GM21723 (cell line): Measurements from ENCODE around the gene OSBPL9.

Source experiments
- ATAC-seq: cut with Tn5 transposase; IDR thresholded peaks from one replicate; pipeline ENCODE4 v1.9.1; 2021; ENCODE audit warnings: mild to moderate bottlenecking, moderate library complexity; ENCODE audit not compliant: unreplicated experiment

The OSBPL9 gene

GRCh38 chr1:51733793-51734522 is 117.1 kb downstream of the OSBPL9 start:
- ATAC-seq: no peak

DNA sequence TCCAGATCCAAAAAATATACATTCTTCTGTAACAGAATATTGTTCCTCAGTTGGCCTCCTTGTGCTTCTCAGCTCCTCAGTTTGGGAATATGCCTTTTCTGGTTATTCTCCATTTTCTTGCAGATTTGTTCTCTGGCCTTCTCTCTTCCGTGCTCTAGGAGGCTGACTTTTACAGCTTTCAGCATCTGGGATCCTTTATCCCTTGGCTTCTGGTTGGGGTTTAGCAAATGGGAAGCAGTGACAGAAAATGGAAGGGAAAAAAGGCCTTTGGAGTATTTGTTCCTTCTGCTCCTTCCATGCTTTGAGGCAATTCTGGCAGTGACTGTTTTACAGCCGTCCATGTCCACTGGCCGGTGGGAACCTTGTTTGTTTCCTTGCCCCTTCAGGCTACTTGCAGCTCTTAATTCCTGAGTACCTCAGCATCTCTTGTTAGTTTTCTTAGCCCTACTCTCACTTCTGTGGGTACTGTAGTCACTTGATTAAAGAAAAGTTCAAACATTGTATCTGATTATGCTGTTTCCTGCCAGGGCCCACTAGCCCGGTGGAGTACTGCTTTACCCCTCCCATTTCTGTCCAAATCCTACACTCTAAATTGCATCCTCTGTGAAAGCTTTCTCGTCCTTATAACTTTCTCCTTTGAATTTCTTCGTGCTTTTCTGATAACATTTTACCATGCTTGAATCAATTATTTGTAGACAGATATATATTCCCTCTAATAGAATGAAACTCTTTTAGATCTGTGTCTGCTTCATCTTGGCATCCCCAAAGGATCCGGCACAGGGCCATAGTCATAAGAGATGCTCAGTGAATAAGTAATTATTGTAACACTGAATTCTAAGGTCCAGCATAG is 118.2 kb downstream of the OSBPL9 start:
- ATAC-seq: no peak

DNA sequence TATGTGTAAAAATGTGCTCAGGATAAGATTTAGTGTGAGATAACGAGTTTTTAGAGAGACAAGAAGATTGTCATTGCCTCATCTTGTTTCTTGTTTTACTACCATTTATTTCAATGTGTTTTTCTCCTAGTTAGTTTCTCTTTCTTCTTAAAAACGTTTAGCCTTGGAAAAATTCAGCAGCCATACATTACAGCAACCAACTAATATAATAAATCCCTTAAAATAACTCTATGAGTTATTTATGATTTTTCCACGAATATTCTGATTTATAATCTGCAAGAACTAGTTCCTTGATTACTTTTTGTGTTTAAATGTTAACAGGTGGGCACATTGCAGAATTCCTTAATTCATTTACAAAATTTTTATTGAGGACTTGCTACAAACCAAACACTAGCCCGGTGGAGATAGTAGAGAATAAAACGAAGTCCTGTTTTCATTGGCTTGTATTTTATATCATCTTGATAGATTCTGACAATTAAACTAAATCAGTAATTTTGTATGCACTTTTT is 118.9 kb downstream of the OSBPL9 start:
- no peak for ATAC-seq

DNA sequence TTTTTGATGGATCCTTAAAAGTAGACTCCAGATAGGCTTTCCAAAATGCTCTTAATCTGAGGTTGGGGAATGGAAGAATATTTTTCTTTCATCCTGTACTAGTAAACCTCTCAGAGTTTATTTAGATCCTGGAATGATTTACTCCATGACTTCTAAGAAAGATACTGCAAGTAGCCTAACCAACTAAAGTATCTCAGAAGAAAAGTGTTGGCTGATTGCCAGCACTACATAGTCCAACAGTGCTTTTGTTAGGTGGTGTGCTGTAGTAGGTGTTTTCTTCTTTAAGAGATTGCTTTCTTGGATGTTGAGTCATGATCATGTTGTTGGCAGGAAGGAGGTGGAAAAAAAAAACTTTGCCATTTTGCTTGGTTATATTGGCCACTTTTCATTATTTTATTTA is 119.8 kb downstream of the OSBPL9 start:
- ATAC-seq: no peak

DNA sequence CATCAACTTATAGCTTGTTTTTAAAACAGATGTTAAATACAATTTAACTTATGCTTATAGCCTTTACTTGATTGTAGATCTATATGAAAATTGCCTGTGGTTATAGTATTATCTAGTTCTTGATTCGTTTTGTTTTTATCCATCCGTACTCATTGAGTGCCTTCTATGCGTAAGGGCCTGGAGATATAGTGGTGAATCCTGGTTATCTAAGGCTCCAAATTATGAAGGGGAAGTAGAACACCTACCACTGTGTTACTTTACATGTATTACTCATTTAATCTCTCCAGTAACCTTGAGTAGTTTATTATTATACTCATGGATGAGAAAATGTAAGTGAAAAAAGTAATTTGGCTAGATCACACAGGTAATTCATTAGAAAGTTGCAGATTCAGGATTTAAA is 121.8 kb downstream of the OSBPL9 start:
- ATAC-seq: no peak

DNA sequence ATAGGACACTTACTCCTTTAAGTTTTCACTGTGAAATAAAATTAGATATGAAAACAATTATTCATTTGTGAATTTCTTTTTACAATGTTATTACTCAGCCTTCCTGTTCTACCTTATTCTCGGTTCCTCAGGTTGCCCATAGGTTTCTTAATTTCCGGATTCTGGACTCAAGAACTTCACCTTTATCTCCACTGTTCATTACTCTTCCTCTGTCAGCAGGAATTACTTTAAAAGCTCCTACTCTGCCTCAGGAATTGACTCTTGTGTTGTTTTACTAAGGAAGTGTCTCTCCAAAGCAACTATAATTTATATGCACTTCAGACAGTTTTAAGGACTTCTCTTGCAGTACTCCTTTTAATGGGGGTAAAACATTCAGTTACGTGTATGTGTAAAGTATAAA is 123.8 kb downstream of the OSBPL9 start:
- ATAC-seq: no peak

DNA sequence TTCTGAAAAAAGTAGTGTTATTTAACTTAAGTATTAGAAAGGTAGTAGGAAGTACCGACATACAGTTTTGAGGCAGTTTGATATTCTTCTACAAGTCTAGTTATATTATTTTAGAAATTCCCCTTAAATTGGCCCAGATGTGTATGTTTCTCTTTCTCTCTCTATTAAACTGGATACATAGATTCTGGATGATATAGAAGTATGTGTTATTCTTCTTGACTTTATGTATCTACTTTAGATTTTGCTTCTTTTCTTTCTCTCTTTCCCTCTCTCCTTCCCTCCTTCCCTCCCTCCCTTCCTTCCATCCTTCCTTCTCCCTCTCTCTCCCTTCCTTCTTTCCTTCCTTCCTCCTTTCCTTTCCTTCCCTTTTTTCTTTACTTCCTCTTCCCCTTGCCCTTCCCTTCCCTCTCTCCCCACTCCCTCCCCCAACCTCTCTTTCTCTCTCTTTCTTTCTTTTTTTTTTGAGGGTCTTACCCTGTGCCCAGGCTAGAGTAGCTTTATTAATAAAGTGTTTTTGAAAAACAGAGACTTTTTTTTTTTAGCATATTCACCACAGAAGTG is 124.3 kb downstream of the OSBPL9 start:
- ATAC-seq: no peak

GRCh38 chr1:51744506-51745303 is 127.8 kb downstream of the OSBPL9 start:
- peak; percentile 60 for ATAC-seq

- ATAC-seq: no peak
Observed at GRCh38 chr1:51745304-51745570, 128.3 kb downstream of the OSBPL9 start.

DNA sequence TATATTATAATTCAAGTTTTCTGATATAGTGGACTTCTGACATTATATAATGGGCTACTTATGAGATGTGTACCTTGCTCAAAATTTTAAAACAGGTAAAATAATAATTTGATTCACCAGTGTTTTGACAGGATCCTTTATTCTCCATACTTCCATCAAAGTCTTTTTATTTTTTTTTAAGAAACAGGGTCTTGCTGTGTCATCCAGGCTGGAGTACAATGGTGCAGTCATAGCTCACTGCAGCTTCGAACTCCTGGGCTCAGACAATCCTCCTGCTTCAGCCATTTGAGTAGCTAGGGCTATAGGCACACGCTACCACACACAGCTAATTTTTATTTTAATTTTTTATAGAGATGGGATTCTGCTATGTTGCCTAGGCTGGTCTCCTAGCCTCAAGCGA is 132.3 kb downstream of the OSBPL9 start:
- no peak for ATAC-seq

DNA sequence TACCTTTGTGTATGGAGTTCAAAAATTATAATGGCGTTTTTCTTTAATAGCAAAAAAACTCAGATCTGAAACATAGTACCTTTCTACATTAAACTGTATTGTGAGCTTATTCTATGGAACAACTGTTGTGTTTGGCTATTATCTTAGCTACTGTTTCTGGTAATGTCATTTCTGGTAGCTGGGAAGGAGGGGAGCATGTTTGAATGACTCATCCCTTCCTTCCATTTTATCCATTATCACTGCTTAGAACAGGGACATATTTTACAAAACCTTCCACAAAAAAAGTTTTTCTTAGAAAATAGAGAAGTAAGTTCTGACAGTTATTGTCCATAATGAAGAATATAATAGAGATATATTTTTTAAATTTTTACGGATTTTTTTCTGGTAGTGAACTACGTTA is 133.3 kb downstream of the OSBPL9 start:
- no peak for ATAC-seq

DNA sequence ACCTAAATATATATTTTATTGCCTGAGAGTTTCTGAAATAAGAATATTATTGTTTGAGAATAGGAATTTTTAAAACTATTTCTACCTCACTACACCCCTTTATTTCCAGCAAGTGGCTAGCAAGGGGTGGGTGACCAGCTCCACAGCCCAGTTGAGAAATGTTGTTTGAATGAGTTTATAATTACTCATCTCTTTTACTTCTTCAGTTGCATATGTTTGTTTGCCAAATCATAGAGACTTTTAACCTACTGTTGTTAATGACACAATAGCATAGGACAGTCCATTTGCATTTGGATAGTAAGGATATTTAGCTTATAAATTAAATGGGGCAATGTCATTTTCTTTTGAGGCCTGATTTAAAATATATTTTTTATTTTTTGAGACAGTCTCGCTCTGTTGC is 133.8 kb downstream of the OSBPL9 start:
- no peak for ATAC-seq

- no peak for ATAC-seq
Observed at GRCh38 chr1:51752073-51752948, 135.4 kb downstream of the OSBPL9 start.

DNA sequence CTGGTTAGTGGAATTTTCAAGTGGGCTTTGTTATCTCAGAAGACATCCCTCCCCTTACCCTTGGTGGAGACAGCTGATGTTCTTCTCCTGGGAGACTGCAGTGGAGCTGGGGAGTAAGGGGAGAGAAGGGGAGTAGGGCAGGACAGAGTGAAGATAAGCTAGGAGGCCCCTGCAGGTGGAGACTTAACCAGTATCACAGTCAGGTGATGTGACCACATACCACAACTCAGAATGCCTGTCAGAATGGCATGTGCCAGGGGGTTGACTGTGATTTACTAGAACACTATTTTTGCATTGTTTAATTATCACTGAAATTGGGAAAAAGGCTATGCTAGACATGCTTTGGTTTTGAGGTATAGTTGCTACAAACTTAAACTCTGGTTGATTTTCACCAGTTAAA is 137.1 kb downstream of the OSBPL9 start:
- no peak for ATAC-seq

DNA sequence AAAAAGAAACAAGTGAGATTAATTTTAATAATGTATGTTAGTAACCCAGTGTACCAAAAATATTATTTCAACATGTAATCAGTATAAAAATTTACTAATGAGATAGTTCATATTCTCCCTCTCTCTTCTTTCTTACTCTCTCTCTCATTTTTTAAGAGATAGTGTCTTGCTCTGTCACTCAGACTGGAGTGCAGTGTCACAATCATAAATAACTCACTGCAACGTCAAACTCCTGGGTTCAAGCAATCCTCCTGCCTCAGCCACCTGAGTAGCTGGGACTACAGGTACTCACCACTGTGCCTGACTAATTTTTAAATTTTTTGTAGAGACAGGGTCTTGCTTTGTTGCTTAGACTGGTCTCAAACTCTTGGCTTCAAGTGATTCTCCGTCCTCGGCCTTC is 137.8 kb downstream of the OSBPL9 start:
- ATAC-seq: no peak

DNA sequence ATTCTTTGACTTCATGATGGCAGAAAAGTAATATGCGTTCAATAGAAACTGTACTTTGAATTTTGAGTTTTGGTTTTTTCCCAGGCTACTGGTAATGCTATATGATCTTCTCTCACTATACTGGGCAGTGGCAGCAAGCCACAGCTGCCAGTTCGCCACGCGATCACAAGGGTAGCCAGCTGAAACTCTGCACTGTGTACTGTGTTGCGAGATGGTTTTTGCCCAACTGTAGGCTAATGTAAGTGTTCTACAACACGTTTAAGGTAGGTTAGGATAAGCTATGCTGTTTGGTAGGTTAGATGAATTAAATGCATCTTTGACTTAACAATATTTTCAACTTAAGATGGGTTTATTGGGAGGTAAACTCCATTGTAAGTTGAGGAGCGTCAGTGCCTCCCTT is 138.5 kb downstream of the OSBPL9 start:
- ATAC-seq: no peak

GRCh38 chr1:51756290-51756689 is 139.4 kb downstream of the OSBPL9 start:
- no peak for ATAC-seq

DNA sequence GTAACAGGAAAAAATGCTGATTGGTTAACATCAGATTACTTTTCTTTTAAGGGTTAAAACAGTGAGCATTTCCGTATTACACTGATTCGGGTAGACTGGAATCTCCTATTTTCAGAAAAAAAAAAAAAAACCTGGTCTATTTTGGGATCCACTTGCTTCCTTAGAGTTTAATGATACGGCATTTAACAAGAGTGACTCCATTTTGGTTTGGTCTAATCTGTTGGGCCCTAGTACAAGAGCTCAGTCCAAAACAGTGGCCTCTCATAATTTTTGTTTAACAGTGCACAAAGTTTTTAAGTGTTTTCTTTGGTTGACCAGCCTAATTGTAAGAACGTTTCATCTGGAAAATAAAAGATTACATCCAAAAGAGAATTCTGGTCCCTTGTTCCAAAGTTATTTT is 141.4 kb downstream of the OSBPL9 start:
- ATAC-seq: no peak

GRCh38 chr1:51760872-51761271 is 144.0 kb downstream of the OSBPL9 start:
- ATAC-seq: no peak

GRCh38 chr1:51761351-51761750 is 144.5 kb downstream of the OSBPL9 start:
- no peak for ATAC-seq
